Skeletal muscle cell (primary cell): ENCODE data around the gene TTC21A.
"Not testable (repeated sequence)": the region's sequence is repeated elsewhere in the genome, so short reads cannot be mapped to it uniquely, and the experiment has no call there.

Experiments used
- DNase-seq: peaks from one replicate; pipeline ENCODE4 v3.0.0-alpha.2; 2010; ENCODE audit warnings: low read depth
- H3K4me3 ChIP-seq: 2 replicates; pipeline ENCODE4 v1.5.1; 2011; ENCODE audit warnings: low read depth, mild to moderate bottlenecking, control low read depth, low read length, moderate library complexity

The TTC21A gene

DNA sequence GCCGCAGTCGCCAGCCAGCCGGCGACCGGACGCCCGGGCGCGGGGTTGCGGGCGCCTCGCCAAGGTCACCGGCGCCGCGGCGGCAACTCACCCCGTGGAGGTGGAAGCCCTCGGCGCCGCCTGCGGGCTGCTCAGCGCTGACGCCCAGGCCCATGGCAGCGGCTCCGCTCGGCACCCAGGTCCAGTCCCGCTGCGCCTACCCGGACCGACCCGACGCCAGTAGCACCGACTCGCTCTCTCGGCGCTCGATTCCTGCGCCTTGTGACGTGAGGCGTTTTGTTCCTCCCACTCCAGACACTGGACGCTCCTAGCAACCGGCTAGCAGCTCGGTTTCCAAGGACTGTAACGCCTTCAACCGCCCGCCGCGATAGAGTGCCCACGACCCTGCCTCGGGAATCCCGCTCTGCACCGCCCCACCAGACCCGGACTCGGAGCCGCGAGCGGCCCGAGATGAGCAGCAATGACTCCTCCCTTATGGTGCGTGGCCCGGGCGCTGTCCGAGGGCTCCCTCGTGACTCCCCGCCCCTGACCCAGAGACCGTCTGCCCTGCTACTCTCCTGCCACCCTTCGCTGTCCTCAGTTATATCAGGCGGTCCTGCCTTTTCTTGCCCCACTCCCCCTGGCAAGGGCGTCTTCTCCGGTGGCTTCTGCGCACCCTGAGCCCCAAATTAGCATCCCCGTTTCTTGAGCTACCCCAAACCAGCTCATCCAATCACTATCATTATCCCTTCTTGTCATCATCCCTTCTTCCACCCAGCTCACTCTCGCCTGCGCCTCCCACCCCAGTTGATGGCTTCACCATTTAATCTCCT lies at the start of gene TTC21A, which contains the start of gene GORASP1:
Gene TTC21A (plus strand): TSS at position 293 of the 812 bp plus-strand sequence. CDS start 158 bp downstream, at position 451.
Gene GORASP1 (minus strand): TSS at position 240 of the 812 bp plus-strand sequence. CDS start 86 bp downstream, at position 154.
- peak; percentile 57 for DNase-seq
- peak within 1 kb of the TSS; percentile 80 for H3K4me3 ChIP-seq

- not testable (repeated sequence) for DNase-seq, H3K4me3 ChIP-seq
These were observed 46.3 kb upstream of the TTC21A start for GRCh38 chr3:39061228-39061627.

DNA sequence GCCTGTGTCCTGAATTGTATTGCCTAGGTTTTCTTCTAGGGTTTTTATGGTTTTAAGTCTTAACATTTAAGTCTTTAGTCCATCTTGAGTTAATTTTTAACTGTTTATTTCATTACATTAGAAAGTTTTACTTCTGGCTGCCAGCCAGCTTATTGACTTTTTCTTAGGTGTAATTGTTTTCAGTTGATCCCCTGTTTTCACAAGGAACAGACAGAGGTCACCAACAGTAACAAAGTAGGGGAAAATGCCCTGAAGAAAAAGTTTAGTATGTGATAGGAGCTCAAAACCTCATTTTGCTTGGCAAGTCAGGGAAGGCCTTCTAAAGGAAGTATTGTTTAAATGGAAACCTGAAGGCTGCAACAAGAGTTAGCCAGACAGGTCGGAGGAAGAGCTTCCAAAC lies 45.3 kb upstream of the TTC21A start:
- no peak overlapping the region for H3K4me3 ChIP-seq
- DNase-seq: no peak

GRCh38 chr3:39063143-39063542 lies 44.3 kb upstream of the TTC21A start:
- no peak overlapping the region for H3K4me3 ChIP-seq
- DNase-seq: no peak

DNA sequence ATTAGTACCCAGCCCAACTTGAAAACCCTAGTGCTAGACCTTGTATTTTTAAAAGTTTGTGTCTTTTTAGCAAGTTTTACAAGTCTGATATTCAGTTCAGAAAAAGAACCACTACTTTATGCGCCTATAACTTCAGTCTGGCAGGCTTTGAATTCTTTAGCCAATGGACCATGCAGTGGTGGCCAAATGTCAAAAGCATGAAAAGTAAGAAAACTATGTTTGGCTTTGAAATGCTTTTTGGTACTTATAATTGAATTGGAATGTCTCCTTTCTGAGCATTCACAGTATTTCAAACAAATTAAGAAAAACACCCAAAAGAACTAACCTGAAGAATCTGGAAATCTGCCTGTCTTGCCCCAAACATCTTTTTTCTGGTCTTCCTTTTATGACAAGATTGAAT lies 42.8 kb upstream of the TTC21A start:
- no peak overlapping the region for H3K4me3 ChIP-seq
- no peak for DNase-seq

- DNase-seq: no peak
- H3K4me3 ChIP-seq: no peak overlapping the region
These were observed 42.3 kb upstream of the TTC21A start for GRCh38 chr3:39065197-39065596.

DNA sequence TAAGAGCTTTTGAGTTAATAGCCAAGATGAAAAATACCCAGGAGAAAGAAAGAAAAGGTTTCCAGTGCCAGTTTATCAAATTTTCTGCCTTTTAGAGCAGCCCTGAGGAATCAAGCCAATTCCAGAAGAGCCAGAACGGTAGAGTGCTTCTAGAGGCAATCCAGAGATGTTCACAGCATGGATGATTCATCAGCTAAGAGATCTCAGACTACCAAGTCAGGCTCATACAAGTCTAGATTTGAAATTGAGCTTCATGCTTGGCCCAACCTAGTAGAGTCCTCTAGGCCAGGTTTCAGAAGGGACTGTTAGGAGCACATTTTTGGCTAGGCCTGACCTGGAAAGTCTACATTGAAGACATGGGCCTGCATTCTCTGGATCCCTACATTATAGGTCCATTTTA lies 40.2 kb upstream of the TTC21A start:
- H3K4me3 ChIP-seq: no peak overlapping the region
- DNase-seq: no peak

GRCh38 chr3:39068556-39068955 lies 38.9 kb upstream of the TTC21A start:
- H3K4me3 ChIP-seq: no peak overlapping the region
- no peak for DNase-seq

- DNase-seq: no peak
These were observed 31.6 kb upstream of the TTC21A start for GRCh38 chr3:39075910-39076309.

DNA sequence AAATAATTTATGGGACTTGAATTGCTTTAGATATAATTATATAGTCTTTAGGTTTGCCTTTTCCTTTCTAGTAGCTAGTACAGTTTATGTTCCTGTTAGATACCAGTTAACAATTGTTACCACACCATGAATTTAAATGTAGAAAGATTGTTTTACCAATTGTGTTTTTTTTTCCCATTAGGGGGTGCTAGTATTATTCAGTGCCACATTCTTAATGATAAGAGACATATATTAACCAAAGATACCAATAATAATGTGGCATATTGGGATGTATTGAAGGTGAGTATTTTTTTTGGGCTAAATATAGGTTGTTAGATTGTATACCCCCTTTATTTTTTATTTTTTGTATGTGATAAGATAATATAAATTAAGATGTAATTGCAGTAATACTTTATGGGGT lies 27.9 kb upstream of the TTC21A start:
- no peak for DNase-seq
- H3K4me3 ChIP-seq: no peak overlapping the region

More at GRCh38 chr3:39075910-39076309, 31.6 kb upstream of the TTC21A start:
- H3K4me3 ChIP-seq: no peak overlapping the region

DNA sequence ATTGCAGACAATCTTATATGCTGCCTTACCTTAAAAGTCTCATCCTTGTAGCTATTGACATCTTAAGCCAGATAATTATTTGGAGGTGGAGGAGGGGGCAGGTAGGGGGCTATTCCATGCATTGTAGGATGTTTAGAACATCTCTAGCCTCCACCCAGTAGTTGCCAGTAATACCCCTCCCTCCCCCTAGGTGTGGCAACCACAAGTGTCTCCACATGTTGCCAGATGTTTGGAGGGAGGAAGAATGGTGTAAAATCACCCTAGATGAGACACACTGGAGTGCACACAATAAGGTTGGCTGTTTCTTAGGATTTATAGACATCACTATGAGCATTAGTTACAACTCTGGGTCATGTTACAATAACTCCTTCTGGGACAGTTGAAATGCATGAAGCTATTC lies 27.5 kb upstream of the TTC21A start:
- no peak overlapping the region for H3K4me3 ChIP-seq
- DNase-seq: no peak

- no peak overlapping the region for H3K4me3 ChIP-seq
- DNase-seq: no peak
These were observed 24.7 kb upstream of the TTC21A start for GRCh38 chr3:39082666-39083313.

GRCh38 chr3:39086144-39086543 lies 21.3 kb upstream of the TTC21A start:
- H3K4me3 ChIP-seq: no peak overlapping the region
- no peak for DNase-seq

DNA sequence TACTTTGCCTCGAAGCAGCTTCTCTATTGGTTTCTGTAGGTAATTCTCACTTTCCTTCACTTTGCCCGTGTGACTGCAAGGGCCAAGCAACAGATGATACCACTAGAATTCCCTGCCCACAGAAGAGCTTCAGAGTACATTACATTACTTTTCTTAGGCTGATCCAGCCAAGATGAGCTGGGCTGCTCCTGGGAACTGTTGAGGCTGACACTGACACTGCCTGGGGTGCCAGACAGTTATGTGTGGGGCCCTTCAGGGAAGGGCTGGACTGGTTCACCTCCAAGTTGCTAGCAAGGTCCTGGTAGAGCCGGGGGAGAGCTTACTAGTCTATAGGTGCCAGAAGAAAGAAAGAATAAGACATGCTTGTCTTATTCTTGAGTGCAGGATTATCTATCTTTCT lies 19.0 kb upstream of the TTC21A start:
- H3K4me3 ChIP-seq: no peak overlapping the region
- DNase-seq: no peak

GRCh38 chr3:39088889-39089288 lies 18.6 kb upstream of the TTC21A start:
- H3K4me3 ChIP-seq: no peak overlapping the region
- no peak for DNase-seq

DNA sequence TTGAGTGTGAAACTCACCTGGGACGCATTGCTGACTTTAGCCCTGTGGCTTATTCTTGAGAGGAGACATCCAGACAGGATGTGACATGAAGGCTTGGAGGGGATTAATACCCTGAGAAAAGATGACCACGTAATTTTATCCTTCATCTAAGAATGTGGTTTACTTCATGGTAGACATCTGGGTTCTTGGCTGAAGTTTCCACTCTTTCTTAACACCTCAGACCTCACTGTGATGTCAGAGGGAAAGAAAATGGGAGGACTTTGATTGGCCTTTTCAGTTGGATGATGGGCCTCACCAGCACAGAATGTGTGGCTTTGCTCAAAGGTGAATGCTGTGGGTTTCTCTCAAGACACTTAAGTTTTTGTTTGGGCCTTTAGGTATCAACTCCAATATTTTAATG lies 16.6 kb upstream of the TTC21A start:
- no peak overlapping the region for H3K4me3 ChIP-seq
- no peak for DNase-seq

GRCh38 chr3:39094851-39095677 lies 12.4 kb upstream of the TTC21A start:
- no peak for DNase-seq
- H3K4me3 ChIP-seq: no peak overlapping the region

DNA sequence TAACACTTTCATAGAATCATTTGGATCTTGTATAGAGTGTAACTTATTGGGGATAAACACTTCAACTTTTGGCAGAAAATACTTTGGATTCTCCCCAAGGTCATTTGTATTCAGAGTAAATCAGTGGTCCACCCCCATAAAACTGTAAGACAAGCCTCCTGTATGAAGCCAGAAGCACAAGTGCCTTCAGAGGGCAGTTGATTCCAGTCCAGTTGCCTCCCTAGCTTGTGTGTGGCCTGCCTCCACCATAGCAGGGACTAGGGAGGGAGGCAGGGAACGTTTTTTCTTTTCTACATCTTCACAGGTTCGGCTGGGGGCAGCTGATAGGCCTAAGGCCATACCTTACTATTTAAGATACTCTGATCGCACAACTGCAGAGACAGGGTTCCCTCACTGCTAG lies 11.7 kb upstream of the TTC21A start:
- DNase-seq: no peak
- no peak overlapping the region for H3K4me3 ChIP-seq

DNA sequence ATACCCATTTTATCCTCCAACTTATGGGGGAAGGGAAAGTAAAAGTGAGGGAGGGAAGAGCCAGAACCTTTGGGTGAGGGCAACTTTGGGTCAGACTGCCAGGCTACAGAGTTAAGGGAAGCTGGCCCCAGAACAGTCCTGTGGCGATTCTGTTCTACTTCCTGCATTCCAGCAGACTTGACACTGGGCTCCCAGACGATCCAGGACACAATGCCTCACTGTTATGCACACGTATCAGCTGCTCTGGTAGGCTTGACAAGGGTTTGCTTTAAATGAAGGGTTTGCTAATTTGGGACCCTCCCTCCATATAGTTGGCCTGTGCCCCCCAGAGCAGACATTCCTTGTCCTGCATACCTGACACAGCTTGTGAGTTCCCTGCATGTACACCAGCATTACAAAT lies 10.7 kb upstream of the TTC21A start:
- DNase-seq: no peak
- no peak overlapping the region for H3K4me3 ChIP-seq
